Activated T-helper 2 cell treated with anti-CD3 and anti-CD28 coated beads, Interferon-gamma antibody, Interleukin-2, Interleukin-4, amounts not matched to agents 10 μg/mL and 5 μg/mL and 100 μg/mL, durations not matched to agents 14 hours and 24 hours and 36 hours (primary cell): ENCODE data around the gene RPS14. TPM values are rescaled to one million over a fixed set of nuclear protein-coding genes. Genes with fewer than 3 reads are reported as not detected.
"Not testable (repeated sequence)": the region's sequence is repeated elsewhere in the genome, so short reads cannot be mapped to it uniquely, and the experiment has no call there.

Experiments
- DNase-seq: peaks from one replicate; pipeline ENCODE4 v3.0.0; 2021; ENCODE audit warnings: low spot score
- H3K27ac Mint-ChIP-seq: one replicate; pipeline ENCODE4 v1.8.0; 2021; ENCODE audit warnings: mixed read lengths
- H3K27me3 Mint-ChIP-seq: one replicate; pipeline ENCODE4 v1.8.0; 2021; ENCODE audit warnings: low read depth, mixed read lengths
- H3K36me3 Mint-ChIP-seq: one replicate; pipeline ENCODE4 v1.8.0; 2021; ENCODE audit warnings: low read depth, mixed read lengths
- H3K4me1 Mint-ChIP-seq: one replicate; pipeline ENCODE4 v1.8.0; 2021; ENCODE audit warnings: low read depth, mixed read lengths
- H3K4me3 Mint-ChIP-seq: one replicate; pipeline ENCODE4 v1.8.0; 2021; ENCODE audit warnings: low read depth, mild to moderate bottlenecking, moderate library complexity, mixed read lengths
- H3K9me3 Mint-ChIP-seq: one replicate; pipeline ENCODE4 v1.8.0; 2021; ENCODE audit warnings: mixed read lengths
- intact Hi-C: fragments of 100-400 bp; cut with micrococcal nuclease; formaldehyde crosslinking; loops from one replicate; pipeline ENCODE4 v1.15.1; 2023
- total RNA-seq: library from RNA; stranded (reverse); gene quantifications from 2 replicates; pipeline ENCODE4 v1.2.3, GENCODE V29; 2022

The RPS14 gene
- total RNA-seq, 1 donor from 2014 or later = 2,552 TPM

DNA sequence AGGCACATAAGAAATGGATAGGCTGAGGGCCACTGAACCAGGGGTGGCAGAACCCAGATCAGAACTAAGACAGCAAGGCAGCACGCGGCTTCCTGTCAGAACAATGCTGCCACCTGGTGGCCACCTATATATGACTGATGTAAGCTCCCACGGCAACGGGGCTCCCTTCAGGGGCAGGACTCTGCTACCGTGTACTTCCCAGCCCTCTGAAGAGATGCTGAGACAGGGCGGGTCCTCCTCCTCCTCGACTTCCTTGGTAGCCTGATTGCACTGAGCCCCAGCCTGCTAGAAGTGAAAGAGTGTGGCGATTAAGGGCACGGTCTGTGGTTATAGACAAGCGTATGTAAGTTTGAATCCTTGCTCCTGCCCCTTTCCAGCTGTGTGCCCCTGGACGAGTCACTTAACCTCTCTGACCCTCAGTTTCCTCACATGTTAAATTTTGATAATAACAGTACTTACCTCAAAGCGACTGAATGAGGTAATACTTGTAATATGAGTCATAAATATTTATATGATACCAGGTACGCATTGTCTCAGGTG, 13.3 kb downstream of the RPS14 start:
- peak; percentile 83 for DNase-seq
- H3K4me3 Mint-ChIP-seq = peak overlapping the region; percentile 49
- H3K27ac Mint-ChIP-seq = peak overlapping the region; percentile 46
- H3K4me1 Mint-ChIP-seq = peaks cover 11% of the 10 kb centered on the region
- no peaks in the 10 kb centered on the region for H3K9me3 Mint-ChIP-seq
- H3K36me3 Mint-ChIP-seq = peaks cover 3% of the 10 kb centered on the region
- intact Hi-C loops = loop anchor here (1.0 to 5.0 kb wide), 5 partner anchors 14 to 275 kb away; partner anchors contain the start of genes CD74 and TCOF1
- no peaks in the 10 kb centered on the region for H3K27me3 Mint-ChIP-seq

DNA sequence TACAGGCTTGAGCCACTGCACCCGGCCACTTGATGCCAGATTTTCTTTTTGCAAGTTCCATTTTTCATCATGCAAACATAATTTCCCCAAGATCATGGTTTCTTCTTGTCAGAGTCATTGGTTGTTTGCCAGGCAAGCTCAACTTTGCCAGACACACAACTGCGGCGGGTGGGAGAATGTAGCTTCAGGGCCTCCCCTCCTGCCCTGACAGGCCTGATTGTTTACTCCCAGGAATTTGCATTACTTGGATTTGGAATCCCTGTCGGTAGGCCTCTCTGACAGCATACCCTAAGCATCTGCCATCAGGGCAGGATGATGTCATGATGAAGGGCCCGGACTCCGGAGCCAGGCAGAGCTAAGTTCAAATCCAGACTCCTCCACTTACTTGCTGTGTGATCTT, 15.1 kb downstream of the RPS14 start:
- DNase-seq = no peak
- no peaks in the 10 kb centered on the region for H3K36me3 Mint-ChIP-seq
- H3K27ac Mint-ChIP-seq = no peak overlapping the region
- H3K9me3 Mint-ChIP-seq = no peaks in the 10 kb centered on the region
- no peak overlapping the region for H3K4me3 Mint-ChIP-seq
- H3K4me1 Mint-ChIP-seq = peaks cover 11% of the 10 kb centered on the region
- intact Hi-C loops = no loop called here
- no peaks in the 10 kb centered on the region for H3K27me3 Mint-ChIP-seq

DNA sequence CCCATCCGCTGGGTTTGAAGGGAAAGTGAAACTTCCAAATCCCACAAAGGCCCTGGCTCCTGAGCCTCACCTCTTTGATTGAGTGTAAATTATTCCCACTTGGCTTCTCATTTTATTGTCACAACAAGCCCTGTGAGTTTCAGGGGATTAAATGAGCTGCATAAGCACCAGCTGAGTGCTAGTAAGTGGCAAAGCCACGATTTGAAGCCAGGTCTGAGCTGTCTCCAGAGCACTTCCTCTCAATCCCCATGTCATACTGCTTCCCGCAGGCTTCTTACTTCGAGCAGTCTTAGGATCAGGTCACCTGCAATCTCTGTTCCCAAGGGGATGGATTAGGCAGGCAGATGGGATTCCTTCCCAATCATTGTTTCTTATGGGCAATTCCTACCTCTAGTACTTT, 18.0 kb downstream of the RPS14 start:
- Mint-ChIP-seq H3K27me3 (no peaks in the 10 kb centered on the region), H3K27ac (no peak overlapping the region), H3K4me1 (peaks cover 9% of the 10 kb centered on the region), H3K36me3 (no peaks in the 10 kb centered on the region), H3K9me3 (no peaks in the 10 kb centered on the region), H3K4me3 (no peak overlapping the region)
- no peak for DNase-seq
- intact Hi-C loops = no loop called here

DNA sequence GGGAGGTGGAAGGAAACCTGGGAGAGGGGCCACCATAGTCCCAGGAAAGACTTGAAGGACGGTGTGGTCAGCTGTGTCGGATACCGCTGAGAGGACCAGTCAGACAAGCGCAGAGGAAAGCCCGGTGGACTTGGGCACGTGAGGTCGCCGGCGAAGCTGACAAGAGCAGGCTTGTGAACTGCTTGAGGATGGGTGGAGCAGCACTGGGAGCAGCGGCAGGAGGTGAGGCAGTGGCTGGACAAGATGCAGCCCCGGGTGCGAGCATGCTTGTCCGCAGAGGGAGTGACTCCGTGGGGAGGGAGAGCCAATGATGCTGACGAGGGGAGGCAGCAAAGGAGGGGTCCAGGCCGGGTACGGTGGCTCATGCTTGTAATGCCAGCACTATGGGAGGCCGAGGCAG, 18.5 kb downstream of the RPS14 start:
- Mint-ChIP-seq H3K4me1 (peaks cover 4% of the 10 kb centered on the region), H3K27ac (no peak overlapping the region), H3K4me3 (no peak overlapping the region), H3K36me3 (no peaks in the 10 kb centered on the region), H3K9me3 (no peaks in the 10 kb centered on the region), H3K27me3 (no peaks in the 10 kb centered on the region)
- no peak for DNase-seq
- intact Hi-C loops = no loop called here

DNA sequence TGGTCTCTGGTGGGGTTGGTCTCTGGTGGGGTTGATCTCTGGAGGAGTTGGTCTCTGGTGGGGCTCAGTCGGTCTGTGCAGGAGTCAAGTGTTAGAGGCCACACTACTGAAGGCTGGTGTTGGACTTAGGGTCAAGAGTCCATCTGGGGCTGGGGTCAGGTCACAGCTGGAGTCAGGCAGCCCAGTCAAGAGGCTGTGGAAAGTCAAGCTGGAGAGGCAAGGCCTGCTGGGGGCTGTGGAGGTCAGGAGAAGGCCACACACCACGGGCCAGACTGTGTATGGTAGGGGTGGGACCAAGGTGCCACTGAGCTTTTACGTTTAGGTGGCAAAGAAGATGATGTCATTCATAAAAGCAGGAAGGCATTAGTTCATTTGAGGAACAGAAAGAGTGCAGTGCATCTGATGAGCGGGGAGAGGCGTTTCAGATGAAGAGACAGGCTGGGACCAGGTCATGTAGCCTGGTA, 20.1 kb downstream of the RPS14 start:
- DNase-seq = no peak
- no peaks in the 10 kb centered on the region for H3K4me1 Mint-ChIP-seq
- H3K36me3 Mint-ChIP-seq = no peaks in the 10 kb centered on the region
- no peak overlapping the region for H3K27ac Mint-ChIP-seq
- H3K4me3 Mint-ChIP-seq = no peak overlapping the region
- intact Hi-C loops = no loop called here
- peaks cover 5% of the 10 kb centered on the region for H3K27me3 Mint-ChIP-seq
- no peaks in the 10 kb centered on the region for H3K9me3 Mint-ChIP-seq

DNA sequence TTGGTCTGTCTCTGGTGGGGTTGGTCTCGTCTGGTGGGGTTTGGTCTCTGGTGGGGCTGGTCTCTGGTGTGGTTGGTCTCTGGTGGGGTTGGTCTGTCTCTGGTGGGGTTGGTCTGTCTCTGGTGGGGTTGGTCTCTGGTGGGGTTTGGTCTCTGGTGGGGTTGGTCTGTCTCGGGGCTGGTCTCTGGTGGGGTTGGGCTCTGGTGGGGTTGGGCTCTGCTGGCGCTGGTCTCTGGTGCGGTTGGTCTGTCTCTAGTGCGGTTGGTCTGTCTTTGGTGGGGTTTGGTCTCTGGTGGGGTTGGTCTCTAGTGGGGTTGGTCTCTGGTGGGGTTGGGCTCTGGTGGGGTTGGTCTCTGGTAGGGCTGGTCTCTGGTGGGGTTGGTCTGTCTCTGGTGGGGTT, 20.6 kb downstream of the RPS14 start:
- Mint-ChIP-seq H3K27ac (no peak overlapping the region), H3K9me3 (no peaks in the 10 kb centered on the region), H3K27me3 (peaks cover 5% of the 10 kb centered on the region), H3K4me3 (no peak overlapping the region), H3K36me3 (no peaks in the 10 kb centered on the region), H3K4me1 (no peaks in the 10 kb centered on the region)
- intact Hi-C loops = no loop called here
- DNase-seq = no peak

DNA sequence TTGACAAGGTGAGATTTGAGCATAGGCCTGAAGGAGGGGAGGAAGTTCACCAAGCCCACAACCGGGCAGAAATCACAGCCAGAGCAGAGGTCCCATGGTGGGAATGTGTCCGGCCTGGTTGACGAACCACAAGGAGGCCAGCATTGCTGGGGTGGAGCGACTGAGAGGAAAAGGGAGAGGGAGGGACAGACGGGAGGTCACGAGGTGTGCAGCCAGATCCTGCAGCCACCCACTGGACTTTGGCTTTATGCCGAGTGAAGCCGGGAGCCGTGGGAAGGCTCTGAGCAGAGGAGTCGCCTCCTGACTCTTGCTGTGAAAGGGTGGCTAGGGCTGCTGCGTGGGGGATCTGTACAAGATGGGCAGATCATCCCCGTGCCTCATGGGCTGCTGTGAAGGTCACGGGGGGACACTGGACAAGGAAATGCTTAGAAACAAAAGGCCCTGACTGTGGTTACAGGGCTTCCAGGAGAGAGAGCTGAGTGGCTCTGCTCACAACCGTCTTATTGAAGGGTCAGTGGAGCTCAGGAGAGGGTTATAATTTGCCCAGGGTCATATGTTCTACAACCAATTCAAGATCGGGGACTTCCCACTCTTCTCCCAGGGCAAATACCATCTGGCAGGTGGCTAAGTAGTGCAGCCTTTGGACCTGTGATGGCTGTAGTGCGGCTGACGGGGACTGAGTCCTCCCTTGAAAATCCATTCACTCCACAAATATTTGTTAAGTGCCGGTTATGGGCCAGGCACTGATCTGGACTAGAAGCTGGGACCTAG, 21.2 kb downstream of the RPS14 start:
- Mint-ChIP-seq H3K4me3 (no peak overlapping the region), H3K4me1 (no peaks in the 10 kb centered on the region), H3K36me3 (no peaks in the 10 kb centered on the region), H3K9me3 (no peaks in the 10 kb centered on the region), H3K27ac (no peak overlapping the region), H3K27me3 (peaks cover 5% of the 10 kb centered on the region)
- intact Hi-C loops = no loop called here
- DNase-seq = no peak

DNA sequence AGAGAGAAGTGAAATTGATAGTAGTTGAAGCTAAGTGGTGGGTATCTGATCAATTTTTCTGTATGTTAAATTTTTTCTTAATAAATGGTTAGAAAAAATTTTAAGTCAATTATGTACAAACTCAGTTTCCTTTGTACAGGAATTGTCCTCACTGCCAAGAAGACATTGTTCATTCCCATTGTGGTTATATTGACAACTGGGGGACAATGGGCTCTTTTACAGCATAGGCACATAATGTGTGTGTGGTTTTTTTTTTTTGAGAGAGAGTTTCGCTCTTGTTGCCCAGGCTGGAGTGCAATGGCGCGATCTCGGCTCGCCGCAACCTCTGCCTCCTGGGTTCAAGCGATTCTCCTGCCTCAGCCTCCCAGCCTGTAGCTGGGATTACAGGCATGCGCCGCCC, 23.4 kb downstream of the RPS14 start:
- DNase-seq, H3K27me3 Mint-ChIP-seq, H3K4me1 Mint-ChIP-seq, H3K27ac Mint-ChIP-seq, intact Hi-C loops, H3K9me3 Mint-ChIP-seq, H3K4me3 Mint-ChIP-seq, H3K36me3 Mint-ChIP-seq: not testable (repeated sequence)

DNA sequence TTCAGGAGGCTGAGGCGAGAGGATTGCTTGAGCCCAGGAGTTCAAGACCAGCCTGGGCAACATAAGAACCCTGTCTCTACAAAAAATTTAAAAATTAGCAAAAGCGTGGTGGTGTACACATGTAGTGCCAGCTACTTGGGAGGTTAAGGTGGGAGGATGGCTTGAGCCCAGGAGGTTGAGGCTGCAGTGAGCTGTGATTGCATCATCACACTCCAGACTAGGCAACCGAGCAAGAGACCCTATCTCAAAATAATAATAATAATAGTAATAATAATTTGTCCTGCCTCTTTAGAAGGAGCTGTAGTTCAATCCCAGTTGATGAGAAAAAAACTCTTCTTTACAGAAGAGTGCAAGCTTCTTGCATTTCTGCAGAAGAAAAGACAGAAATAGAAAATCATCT, 26.8 kb downstream of the RPS14 start:
- H3K36me3 Mint-ChIP-seq = no peaks in the 10 kb centered on the region
- H3K4me3 Mint-ChIP-seq = no peak overlapping the region
- intact Hi-C loops = no loop called here
- H3K27me3 Mint-ChIP-seq = peaks cover 16% of the 10 kb centered on the region
- no peak for DNase-seq
- no peaks in the 10 kb centered on the region for H3K9me3 Mint-ChIP-seq
- no peaks in the 10 kb centered on the region for H3K4me1 Mint-ChIP-seq
- H3K27ac Mint-ChIP-seq = no peak overlapping the region

DNA sequence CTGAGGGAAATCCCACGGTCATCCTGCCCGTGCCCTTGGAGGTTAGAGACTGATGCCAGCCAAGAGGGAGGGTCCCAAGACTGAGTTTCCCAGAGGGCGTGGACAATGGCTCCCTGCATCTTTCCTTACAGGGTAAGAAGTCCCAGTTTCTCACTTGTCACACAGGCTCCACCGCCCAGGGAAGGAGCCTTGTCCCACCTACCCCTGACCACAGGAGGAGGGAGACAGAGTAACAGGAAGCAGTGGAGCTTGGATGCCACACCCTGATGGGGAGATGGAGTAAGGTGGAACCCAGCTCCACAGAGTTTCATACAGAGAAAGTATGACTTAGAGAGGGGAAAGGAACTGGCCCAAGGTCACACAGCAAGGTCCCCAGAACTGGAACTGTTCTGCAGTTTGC, 27.5 kb downstream of the RPS14 start:
- peaks cover 16% of the 10 kb centered on the region for H3K27me3 Mint-ChIP-seq
- H3K4me1 Mint-ChIP-seq = no peaks in the 10 kb centered on the region
- no peaks in the 10 kb centered on the region for H3K36me3 Mint-ChIP-seq
- H3K27ac Mint-ChIP-seq = no peak overlapping the region
- intact Hi-C loops = no loop called here
- no peak for DNase-seq
- no peaks in the 10 kb centered on the region for H3K9me3 Mint-ChIP-seq
- H3K4me3 Mint-ChIP-seq = no peak overlapping the region

DNA sequence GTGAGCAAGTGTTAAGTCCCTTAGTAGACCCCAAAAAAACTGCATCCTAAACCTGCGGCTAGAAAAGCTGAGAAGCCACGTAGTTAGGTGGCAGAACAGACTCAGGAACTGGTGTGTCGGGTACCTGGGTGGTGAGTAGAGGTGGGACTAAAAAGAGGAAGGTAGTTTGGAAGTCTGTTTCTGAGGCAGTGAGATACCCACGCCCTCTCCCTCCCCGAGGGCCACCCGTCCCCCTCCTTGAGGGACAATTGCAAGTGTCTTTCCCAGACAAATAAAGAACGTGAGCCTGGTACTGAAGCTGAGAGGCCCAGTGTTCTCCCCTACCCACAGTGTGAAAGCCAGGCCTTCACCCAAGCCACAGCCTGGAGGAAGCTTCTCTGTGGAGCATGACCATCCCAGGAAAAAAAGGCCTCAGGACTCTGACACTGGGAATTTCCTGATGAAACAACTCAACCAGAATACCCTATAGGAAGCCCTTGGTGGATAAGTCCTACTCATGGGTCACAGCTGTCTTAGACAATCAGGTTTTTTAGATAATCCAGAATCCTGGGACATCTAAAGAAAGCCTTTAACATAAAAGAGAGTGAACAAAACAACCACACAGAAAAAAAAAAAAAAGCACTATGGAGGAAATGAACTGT, 29.8 kb downstream of the RPS14 start:
- intact Hi-C loops = no loop called here
- Mint-ChIP-seq H3K36me3 (no peaks in the 10 kb centered on the region), H3K27ac (no peak overlapping the region), H3K27me3 (peaks cover 13% of the 10 kb centered on the region), H3K9me3 (no peaks in the 10 kb centered on the region), H3K4me3 (no peak overlapping the region), H3K4me1 (no peaks in the 10 kb centered on the region)
- no peak for DNase-seq

DNA sequence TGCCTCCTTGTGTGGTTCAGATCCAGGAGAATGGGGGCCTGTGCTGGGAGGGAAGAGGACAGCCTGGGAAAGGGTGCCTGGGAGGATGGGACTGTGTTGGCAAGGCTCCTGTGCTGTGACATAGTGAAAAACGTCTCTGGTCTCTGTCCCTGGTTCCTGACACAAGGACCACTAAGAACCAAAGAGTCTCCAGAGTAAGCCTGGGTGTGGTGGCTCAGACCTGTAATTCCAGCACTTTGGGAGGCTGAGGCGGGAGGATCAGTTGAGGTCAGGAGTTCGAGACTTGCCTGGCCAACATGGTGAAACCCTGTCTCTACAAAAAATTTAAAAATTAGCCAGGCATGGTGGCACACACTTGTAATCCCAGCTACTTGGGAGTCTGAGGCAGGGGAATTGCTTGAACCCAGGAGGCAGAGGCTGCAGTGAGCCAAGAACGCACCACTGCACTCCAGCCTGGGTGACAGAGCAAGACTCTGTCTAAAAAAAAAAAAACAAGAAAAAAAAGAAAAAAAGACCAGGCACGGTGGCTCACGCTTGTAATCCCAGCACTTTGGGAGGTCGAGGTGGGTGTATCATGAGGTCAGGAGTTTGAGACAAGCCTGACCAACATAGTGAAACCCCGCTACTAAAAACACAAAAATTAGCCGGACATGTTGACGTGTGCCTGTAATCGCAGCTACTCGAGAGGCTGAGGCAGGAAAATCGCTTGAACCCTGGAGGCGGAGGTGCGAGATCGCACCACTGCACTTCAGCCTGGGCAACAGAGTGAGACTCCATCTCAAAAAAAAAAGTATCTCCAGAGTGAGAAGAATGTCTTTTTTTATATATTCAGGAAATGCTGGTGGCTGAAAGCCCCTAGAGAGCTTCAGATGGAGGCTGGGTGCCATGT, 35.4 kb downstream of the RPS14 start:
- DNase-seq, H3K9me3 Mint-ChIP-seq, H3K27me3 Mint-ChIP-seq, H3K4me3 Mint-ChIP-seq: not testable (repeated sequence)
- intact Hi-C loops = loop anchor here (2.0 kb wide), 1 partner anchor 413 kb away; the partner anchor contains the start of genes HMGXB3 and TIGD6
- H3K4me1 Mint-ChIP-seq = peaks cover 24% of the 10 kb centered on the region
- H3K27ac Mint-ChIP-seq = peak overlapping the region; percentile 94
- H3K36me3 Mint-ChIP-seq = peaks cover 14% of the 10 kb centered on the region
